22Rv1 (cell line): ENCODE results near the gene CNTN5.

Experiments used
- CTCF ChIP-seq: fragments of 450-650 bp; IDR thresholded peaks from 2 replicates; pipeline ENCODE4 v1.5.1; 2017; ENCODE audit warnings: mild to moderate bottlenecking
- ZFX ChIP-seq: fragments of 450-650 bp; IDR thresholded peaks from 2 replicates; pipeline ENCODE4 v1.6.1; 2017; ENCODE audit warnings: antibody characterized with exemption, borderline replicate concordance

- TF ChIP-seq CTCF = no peak
- no peak for TF ChIP-seq ZFX
Measured at GRCh38 chr11:100061006-100061405, 1040.3 kb downstream of the CNTN5 start.
